Neuron (in vitro differentiated cells): Measurements from ENCODE around the gene ANAPC10.
"Not testable (repeated sequence)": the region's sequence is repeated elsewhere in the genome, so short reads cannot be mapped to it uniquely, and the experiment has no call there.

ENCODE experiments used
- H2AFZ ChIP-seq: one replicate; pipeline ENCODE4 v1.6.1; 2013; ENCODE audit warnings: low read depth, mild to moderate bottlenecking, inconsistent platforms, low read length, moderate library complexity
- H3K27me3 ChIP-seq: one replicate; pipeline ENCODE4 v1.6.1; 2013; ENCODE audit warnings: low read length; ENCODE audit not compliant: insufficient read depth
- H3K36me3 ChIP-seq: one replicate; pipeline ENCODE4 v1.6.1; 2013; ENCODE audit warnings: low read length; ENCODE audit not compliant: insufficient read depth
- H3K4me1 ChIP-seq: one replicate; pipeline ENCODE4 v1.6.1; 2013; ENCODE audit warnings: low read length; ENCODE audit not compliant: insufficient read depth
- H3K4me3 ChIP-seq: 2 replicates; pipeline ENCODE4 v1.5.1; 2013; ENCODE audit warnings: mild to moderate bottlenecking, low read length, moderate library complexity
- H3K9me3 ChIP-seq: one replicate; pipeline ENCODE4 v1.6.1; 2013; ENCODE audit warnings: low read length

The ANAPC10 gene

GRCh38 chr4:145097821-145098674 lies at the start of gene ANAPC10, which contains the start of gene ABCE1:
ANAPC10 (minus strand) TSS chr4:145098196; CDS start chr4:145096099, 2,097 bp downstream.
ABCE1 (plus strand) TSS chr4:145098311; CDS start chr4:145104413, 6,102 bp downstream.
- peaks cover 10% of the 10 kb centered on the region for H3K9me3 ChIP-seq
- peaks cover 28% of the 10 kb centered on the region for H3K36me3 ChIP-seq
- H3K4me1 ChIP-seq, result peaks cover 19% of the 10 kb centered on the region
- H2AFZ ChIP-seq, result peak within 1 kb of the TSS; percentile 33
- H3K4me3 ChIP-seq, result peak within 1 kb of the TSS; percentile 79
- no peaks in the 10 kb centered on the region for H3K27me3 ChIP-seq

GRCh38 chr4:145136219-145136618 lies 38.2 kb upstream of the ANAPC10 start:
- peaks cover 49% of the 10 kb centered on the region for H3K36me3 ChIP-seq
- H2AFZ ChIP-seq, H3K27me3 ChIP-seq: not testable (repeated sequence)

GRCh38 chr4:145132511-145133098 lies 34.6 kb upstream of the ANAPC10 start:
- no peak overlapping the region for H3K4me3 ChIP-seq
- H3K9me3 ChIP-seq, result no peaks in the 10 kb centered on the region
- no peaks in the 10 kb centered on the region for H3K4me1 ChIP-seq
- H3K36me3 ChIP-seq, result peaks cover 32% of the 10 kb centered on the region
- H2AFZ ChIP-seq, result no peak overlapping the region
- H3K27me3 ChIP-seq, result no peaks in the 10 kb centered on the region

More at GRCh38 chr4:145136219-145136618, 38.2 kb upstream of the ANAPC10 start:
- H3K4me3 ChIP-seq, H3K4me1 ChIP-seq, H3K9me3 ChIP-seq: not testable (repeated sequence)

- Histone ChIP-seq H3K36me3 (peaks cover 33% of the 10 kb centered on the region), H2AFZ (no peak overlapping the region), H3K4me3 (no peak overlapping the region), H3K4me1 (no peaks in the 10 kb centered on the region), H3K9me3 (no peaks in the 10 kb centered on the region), H3K27me3 (no peaks in the 10 kb centered on the region)
Measured at GRCh38 chr4:145131848-145132247, 33.9 kb upstream of the ANAPC10 start.

GRCh38 chr4:145130788-145131399 lies 32.9 kb upstream of the ANAPC10 start:
- peaks cover 40% of the 10 kb centered on the region for H3K36me3 ChIP-seq

GRCh38 chr4:145130130-145130529 lies 32.1 kb upstream of the ANAPC10 start:
- Histone ChIP-seq H3K4me1 (no peaks in the 10 kb centered on the region), H3K4me3 (no peak overlapping the region), H3K27me3 (no peaks in the 10 kb centered on the region), H2AFZ (no peak overlapping the region), H3K9me3 (no peaks in the 10 kb centered on the region), H3K36me3 (peaks cover 47% of the 10 kb centered on the region)

More at GRCh38 chr4:145130788-145131399, 32.9 kb upstream of the ANAPC10 start:
- no peak overlapping the region for H3K4me3 ChIP-seq
- H3K4me1 ChIP-seq, result no peaks in the 10 kb centered on the region
- no peaks in the 10 kb centered on the region for H3K27me3 ChIP-seq
- H2AFZ ChIP-seq, result no peak overlapping the region
- H3K9me3 ChIP-seq, result no peaks in the 10 kb centered on the region

- H3K27me3 ChIP-seq, result no peaks in the 10 kb centered on the region
- no peaks in the 10 kb centered on the region for H3K4me1 ChIP-seq
- no peaks in the 10 kb centered on the region for H3K9me3 ChIP-seq
- H3K4me3 ChIP-seq, result no peak overlapping the region
- peaks cover 73% of the 10 kb centered on the region for H3K36me3 ChIP-seq
- no peak overlapping the region for H2AFZ ChIP-seq
Measured at GRCh38 chr4:145125396-145125795, 27.4 kb upstream of the ANAPC10 start.

GRCh38 chr4:145108128-145108527 lies 10.1 kb upstream of the ANAPC10 start:
- no peak overlapping the region for H2AFZ ChIP-seq
- no peak overlapping the region for H3K4me3 ChIP-seq
- no peaks in the 10 kb centered on the region for H3K4me1 ChIP-seq
- peaks cover 83% of the 10 kb centered on the region for H3K36me3 ChIP-seq
- H3K27me3 ChIP-seq, result no peaks in the 10 kb centered on the region
- no peaks in the 10 kb centered on the region for H3K9me3 ChIP-seq

- no peaks in the 10 kb centered on the region for H3K27me3 ChIP-seq
- no peak overlapping the region for H3K4me3 ChIP-seq
- H2AFZ ChIP-seq, result no peak overlapping the region
- no peaks in the 10 kb centered on the region for H3K9me3 ChIP-seq
- H3K36me3 ChIP-seq, result peaks cover 73% of the 10 kb centered on the region
- H3K4me1 ChIP-seq, result no peaks in the 10 kb centered on the region
Measured at GRCh38 chr4:145107126-145107525, 9.1 kb upstream of the ANAPC10 start.

- peaks cover 42% of the 10 kb centered on the region for H3K36me3 ChIP-seq
Measured at GRCh38 chr4:145103496-145103895, 5.5 kb upstream of the ANAPC10 start.

GRCh38 chr4:145102619-145103018 lies 4.6 kb upstream of the ANAPC10 start:
- Histone ChIP-seq H3K36me3 (peaks cover 34% of the 10 kb centered on the region), H2AFZ (no peak overlapping the region), H3K9me3 (no peaks in the 10 kb centered on the region), H3K27me3 (no peaks in the 10 kb centered on the region), H3K4me3 (no peak overlapping the region), H3K4me1 (peaks cover 10% of the 10 kb centered on the region)

More at GRCh38 chr4:145103496-145103895, 5.5 kb upstream of the ANAPC10 start:
- no peak overlapping the region for H3K4me3 ChIP-seq
- peaks cover 10% of the 10 kb centered on the region for H3K4me1 ChIP-seq
- no peak overlapping the region for H2AFZ ChIP-seq
- H3K27me3 ChIP-seq, result no peaks in the 10 kb centered on the region
- H3K9me3 ChIP-seq, result no peaks in the 10 kb centered on the region

GRCh38 chr4:145101091-145101490 lies 3.1 kb upstream of the ANAPC10 start:
- H3K36me3 ChIP-seq, result peaks cover 19% of the 10 kb centered on the region
- H3K4me3 ChIP-seq, result no peak overlapping the region
- H2AFZ ChIP-seq, result no peak overlapping the region

GRCh38 chr4:145099653-145100052 lies 1.7 kb upstream of the ANAPC10 start:
- H3K36me3 ChIP-seq, result peaks cover 20% of the 10 kb centered on the region

More at GRCh38 chr4:145101091-145101490, 3.1 kb upstream of the ANAPC10 start:
- H3K27me3 ChIP-seq, result no peaks in the 10 kb centered on the region
- H3K9me3 ChIP-seq, result no peaks in the 10 kb centered on the region
- peaks cover 19% of the 10 kb centered on the region for H3K4me1 ChIP-seq

More at GRCh38 chr4:145099653-145100052, 1.7 kb upstream of the ANAPC10 start:
- Histone ChIP-seq H3K4me1 (peaks cover 19% of the 10 kb centered on the region), H3K9me3 (peaks cover 4% of the 10 kb centered on the region), H3K4me3 (peak overlapping the region; percentile 79), H2AFZ (no peak overlapping the region), H3K27me3 (no peaks in the 10 kb centered on the region)
